Fibroblast of mammary gland (primary cell): ENCODE data around the gene APOL6.
"Not testable (repeated sequence)": the region's sequence is repeated elsewhere in the genome, so short reads cannot be mapped to it uniquely, and the experiment has no call there.

Experiments
- DNase-seq: peaks from one replicate; pipeline ENCODE4 v3.0.0-alpha.2; 2010; ENCODE audit warnings: low read depth
- H3K4me3 ChIP-seq: 2 replicates; pipeline ENCODE4 v1.5.1; 2011; ENCODE audit warnings: low read depth, mild to moderate bottlenecking, low read length, moderate library complexity; ENCODE audit not compliant: control insufficient read depth
- TF ChIP-seq, protein P1 (sequence below): conservative IDR thresholded peaks from 2 replicates; pipeline ENCODE4 v1.5.1; 2011; ENCODE audit warnings: low read depth, low read length, inconsistent platforms; ENCODE audit not compliant: control insufficient read depth, insufficient read depth

APOL6 gene

DNA sequence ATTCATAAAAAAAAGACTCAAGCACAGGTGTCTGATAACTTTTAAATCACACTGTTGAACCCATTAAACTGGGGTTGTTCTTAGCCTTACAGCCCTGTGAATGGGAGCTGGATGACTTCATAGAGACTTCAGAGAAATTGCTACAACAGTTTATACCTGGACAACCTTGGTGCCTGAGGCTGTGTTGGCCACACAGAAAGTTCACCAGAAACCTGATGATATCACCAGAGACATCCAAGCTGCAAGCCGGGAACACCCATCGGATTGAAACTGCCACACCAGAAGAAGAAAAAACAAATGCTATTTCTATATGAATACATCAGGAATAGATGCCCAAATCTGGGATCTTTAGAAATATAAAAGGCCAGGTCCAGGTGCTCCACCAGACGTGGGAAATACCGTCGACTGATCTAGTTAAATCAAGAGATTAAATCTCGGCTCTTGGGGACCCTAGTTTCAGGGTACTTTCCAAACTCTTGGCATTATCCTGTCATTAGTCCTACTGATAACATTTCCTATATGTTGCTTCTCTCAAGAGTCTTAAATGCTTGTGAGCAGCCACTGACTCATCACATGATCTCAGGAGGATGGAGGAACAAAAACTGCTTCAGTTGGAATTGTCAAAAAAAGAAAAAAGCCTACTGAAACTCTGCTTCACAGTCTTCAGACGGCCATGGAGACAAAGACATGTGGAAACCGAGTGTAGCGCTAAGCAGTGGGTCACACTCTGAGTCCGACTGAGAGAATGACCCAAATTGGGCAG lies 40.8 kb downstream of the APOL6 start:
- peak; percentile 19 for DNase-seq
- TF ChIP-seq, protein P1, sequence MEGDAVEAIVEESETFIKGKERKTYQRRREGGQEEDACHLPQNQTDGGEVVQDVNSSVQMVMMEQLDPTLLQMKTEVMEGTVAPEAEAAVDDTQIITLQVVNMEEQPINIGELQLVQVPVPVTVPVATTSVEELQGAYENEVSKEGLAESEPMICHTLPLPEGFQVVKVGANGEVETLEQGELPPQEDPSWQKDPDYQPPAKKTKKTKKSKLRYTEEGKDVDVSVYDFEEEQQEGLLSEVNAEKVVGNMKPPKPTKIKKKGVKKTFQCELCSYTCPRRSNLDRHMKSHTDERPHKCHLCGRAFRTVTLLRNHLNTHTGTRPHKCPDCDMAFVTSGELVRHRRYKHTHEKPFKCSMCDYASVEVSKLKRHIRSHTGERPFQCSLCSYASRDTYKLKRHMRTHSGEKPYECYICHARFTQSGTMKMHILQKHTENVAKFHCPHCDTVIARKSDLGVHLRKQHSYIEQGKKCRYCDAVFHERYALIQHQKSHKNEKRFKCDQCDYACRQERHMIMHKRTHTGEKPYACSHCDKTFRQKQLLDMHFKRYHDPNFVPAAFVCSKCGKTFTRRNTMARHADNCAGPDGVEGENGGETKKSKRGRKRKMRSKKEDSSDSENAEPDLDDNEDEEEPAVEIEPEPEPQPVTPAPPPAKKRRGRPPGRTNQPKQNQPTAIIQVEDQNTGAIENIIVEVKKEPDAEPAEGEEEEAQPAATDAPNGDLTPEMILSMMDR = no peak
- H3K4me3 ChIP-seq = no peak overlapping the region

DNA sequence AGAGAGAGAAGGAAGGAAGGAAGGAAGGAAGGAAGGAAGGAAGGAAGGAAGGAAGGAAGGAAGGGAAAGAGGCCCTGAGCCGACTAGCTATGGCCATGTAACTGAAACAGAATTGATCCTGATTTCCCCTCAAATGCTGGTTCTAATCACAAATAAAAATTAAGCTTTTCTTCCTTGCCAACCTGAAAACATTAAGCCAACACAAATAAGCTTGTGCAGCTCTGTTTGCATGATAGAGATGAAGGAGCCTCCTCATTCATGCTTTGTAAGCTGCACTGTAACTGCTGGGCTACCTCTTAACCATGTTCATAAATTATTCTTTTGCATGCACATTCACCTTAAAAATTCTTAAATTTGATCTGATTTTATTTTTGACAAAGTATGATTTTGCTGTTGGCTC lies 41.8 kb downstream of the APOL6 start:
- no peak for DNase-seq
- no peak overlapping the region for H3K4me3 ChIP-seq
- TF ChIP-seq, protein P1 = no peak

DNA sequence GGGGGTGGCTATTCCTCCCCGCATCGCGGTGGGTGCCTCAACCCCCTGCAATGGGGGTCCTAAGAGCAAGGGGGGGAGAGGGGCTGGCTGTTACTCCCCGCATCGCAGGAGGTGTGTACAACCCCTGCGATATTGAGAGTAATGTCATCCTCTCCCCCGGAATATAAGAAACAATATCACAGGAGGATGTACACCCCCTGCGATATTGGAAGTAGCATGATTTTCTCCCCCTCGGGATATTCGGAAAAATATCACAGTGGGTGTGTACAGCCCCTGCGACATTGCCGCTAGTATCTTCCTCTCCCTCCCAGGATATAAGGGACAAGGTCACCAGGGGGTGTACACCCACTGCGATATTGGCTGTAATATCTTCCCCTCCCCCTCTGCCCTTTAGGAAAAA lies 47.0 kb downstream of the APOL6 start:
- no peak overlapping the region for H3K4me3 ChIP-seq
- TF ChIP-seq, protein P1 = no peak
- DNase-seq = no peak

DNA sequence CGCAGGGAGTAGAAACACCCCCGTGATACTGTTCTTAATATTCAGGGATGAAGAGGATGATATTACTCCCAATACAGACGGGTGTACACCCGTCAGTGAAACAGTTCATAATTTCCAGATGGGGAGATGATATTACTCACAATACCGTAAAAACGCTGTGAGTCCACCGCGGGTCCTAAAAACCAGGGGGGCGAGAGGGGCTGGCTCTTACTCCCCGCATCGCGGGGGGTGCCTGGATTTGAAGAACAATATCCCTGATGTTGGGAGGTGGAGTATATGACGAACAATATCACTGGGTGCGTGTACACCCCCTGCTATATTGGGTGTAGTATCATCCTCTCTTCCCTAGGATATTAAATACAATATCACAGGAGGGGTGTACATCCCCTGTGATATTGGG lies 48.9 kb downstream of the APOL6 start:
- no peak for DNase-seq

DNA sequence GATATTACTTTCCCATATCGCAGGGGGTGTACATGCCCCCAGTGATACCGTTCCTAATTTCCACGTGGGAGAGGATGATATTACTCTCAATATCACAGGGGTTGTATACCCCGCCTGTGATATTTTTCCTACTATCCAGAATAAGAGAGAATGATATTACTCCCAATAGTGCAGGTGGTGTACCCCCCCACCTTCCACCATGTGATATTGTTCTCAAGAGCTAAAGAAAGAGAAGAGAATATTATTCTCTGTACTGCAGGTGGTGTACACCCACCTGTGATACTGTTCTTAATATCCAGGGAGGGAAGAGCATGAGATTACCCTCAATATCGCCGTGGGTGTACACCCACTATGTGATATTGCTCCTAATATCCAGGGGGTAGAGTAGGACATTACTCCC lies 51.6 kb downstream of the APOL6 start:
- H3K4me3 ChIP-seq = not testable (repeated sequence)

More for the DNA sequence above, 48.9 kb downstream of the APOL6 start:
- no peak overlapping the region for H3K4me3 ChIP-seq
- TF ChIP-seq, protein P1 = no peak

DNA sequence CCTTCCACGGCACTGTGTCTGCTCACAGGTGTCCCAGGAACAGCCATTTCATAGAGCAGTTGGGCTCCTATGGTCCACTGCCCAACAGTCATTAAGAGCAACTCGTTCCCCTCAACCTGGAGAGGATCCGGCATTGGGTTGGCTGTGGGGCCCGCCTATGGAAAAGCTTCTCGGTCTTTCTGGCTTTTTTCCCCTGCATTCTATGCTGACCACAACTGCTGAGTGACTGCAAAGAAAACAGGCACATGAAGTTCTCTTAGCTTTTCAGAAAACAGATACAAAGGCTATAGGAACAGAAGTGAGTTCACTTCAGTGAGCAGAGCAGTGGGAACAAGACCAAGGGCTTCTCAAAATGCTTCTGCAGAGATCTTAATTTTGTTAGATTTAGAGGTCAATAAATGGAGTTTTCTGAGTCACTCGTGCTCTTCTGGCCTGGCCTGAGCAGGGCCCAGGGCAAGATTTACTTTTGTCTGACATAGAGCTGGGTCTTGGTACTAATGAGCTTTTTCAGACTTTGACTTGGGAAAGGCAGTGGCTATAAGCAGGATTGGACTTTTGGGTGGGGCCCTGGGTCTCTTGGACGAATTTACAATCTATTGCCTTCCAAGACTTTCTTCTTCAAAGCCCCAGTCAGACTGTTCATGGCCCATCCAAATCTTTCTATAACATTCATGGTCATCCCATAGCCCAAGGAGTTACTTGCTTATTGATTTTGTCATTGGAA lies 55.8 kb downstream of the APOL6 start:
- H3K4me3 ChIP-seq = no peak overlapping the region
- TF ChIP-seq, protein P1 = no peak
- DNase-seq = peak; percentile 45

More for the DNA sequence above, 51.6 kb downstream of the APOL6 start:
- DNase-seq = not testable (repeated sequence)

DNA sequence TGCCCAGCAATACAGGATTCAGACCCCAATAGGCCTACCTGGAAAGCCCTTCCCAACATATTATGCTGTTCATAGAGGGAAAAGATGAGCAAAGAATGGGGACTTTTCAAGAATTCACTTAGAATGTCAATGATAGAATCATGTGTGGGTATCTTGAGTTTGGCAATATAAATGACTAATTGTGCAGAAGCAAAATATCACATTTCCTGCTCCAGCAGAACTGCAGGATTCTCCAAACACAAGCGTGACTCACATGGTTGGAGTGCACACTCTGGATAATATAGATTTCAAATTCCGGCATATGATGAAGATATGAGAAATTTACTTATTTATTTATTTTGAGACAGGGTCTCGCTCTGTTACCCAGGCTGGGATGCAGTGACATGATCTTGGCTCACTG lies 56.9 kb downstream of the APOL6 start:
- no peak overlapping the region for H3K4me3 ChIP-seq
- peak; percentile 88 for DNase-seq
- TF ChIP-seq, protein P1 = no peak
